A673 (cell line): ENCODE results near the gene ATP10B. TPM values are rescaled to one million over a fixed set of nuclear protein-coding genes. Genes with fewer than 3 reads are reported as not detected.

ENCODE experiments used
- BruUV-seq: library from RNA; stranded (reverse); fragments of 400-500 nt; replicated peaks from 2 replicates; lab custom pipeline; 2021; lab: Mats Ljungman, UMichigan
- CTCF ChIA-PET: fragments of 300-600 bp; sonication (Branson Sonifier 250); formaldehyde crosslinking; loops from one replicate; lab custom pipeline; 2022; ENCODE audit warnings: antibody characterized with exemption; lab: Charles Lee
- POLR2A ChIA-PET: fragments of 300-600 bp; sonication (Branson Sonifier 250); formaldehyde crosslinking; loops from one replicate; lab custom pipeline; 2022; ENCODE audit warnings: antibody characterized with exemption; ENCODE audit not compliant: low non-redundant PET; lab: Charles Lee
- DNase-seq: peaks from one replicate; pipeline ENCODE4 v3.0.0-alpha.2; 2015; ENCODE audit warnings: low spot score
- H3K27ac ChIP-seq: fragments of 200-600 bp; sonication (generic); 2 replicates; pipeline ENCODE4 v1.5.1; 2016; ENCODE audit warnings: mixed run types, low read depth, mild to moderate bottlenecking, mixed read lengths, antibody characterized with exemption, low read length; ENCODE audit not compliant: poor library complexity, severe bottlenecking
- H3K27me3 ChIP-seq: fragments of 200-600 bp; sonication (generic); replicated peaks from 2 replicates; pipeline ENCODE4 v1.6.1; 2017; ENCODE audit warnings: mixed run types, low read depth, mild to moderate bottlenecking, mixed read lengths, antibody characterized with exemption, low read length; ENCODE audit not compliant: insufficient read depth, poor library complexity
- H3K36me3 ChIP-seq: fragments of 200-600 bp; sonication (generic); 2 replicates; pipeline ENCODE4 v1.6.1; 2016; ENCODE audit warnings: mixed run types, mild to moderate bottlenecking, mixed read lengths, antibody characterized with exemption, low read length; ENCODE audit not compliant: insufficient read depth, poor library complexity, severe bottlenecking
- H3K4me1 ChIP-seq: fragments of 200-600 bp; sonication (generic); 2 replicates; pipeline ENCODE4 v1.6.1; 2017; ENCODE audit warnings: mixed run types, mild to moderate bottlenecking, mixed read lengths, antibody characterized with exemption, low read length; ENCODE audit not compliant: insufficient read depth, poor library complexity, severe bottlenecking
- H3K4me3 ChIP-seq: fragments of 200-600 bp; sonication (generic); 2 replicates; pipeline ENCODE4 v1.5.1; 2016; ENCODE audit warnings: low read depth, mixed run types, mild to moderate bottlenecking, mixed read lengths, low read length; ENCODE audit not compliant: poor library complexity, severe bottlenecking
- H3K9me3 ChIP-seq: fragments of 200-600 bp; sonication (generic); 2 replicates; pipeline ENCODE4 v1.6.1; 2016; ENCODE audit warnings: mixed run types, low read depth, mild to moderate bottlenecking, mixed read lengths, antibody characterized with exemption, low read length; ENCODE audit not compliant: poor library complexity, severe bottlenecking
- CTCF ChIP-seq: fragments of 300-800, 200-600 bp; sonication (generic); conservative IDR thresholded peaks from 2 replicates; pipeline ENCODE4 v1.5.1; 2017; ENCODE audit warnings: low read depth, mild to moderate bottlenecking, antibody characterized with exemption, low read length, moderate library complexity, mixed read lengths
- EZH2 ChIP-seq: fragments of 200-600 bp; sonication (generic); IDR thresholded peaks from 2 replicates; pipeline ENCODE4 v1.6.1; 2017; ENCODE audit warnings: borderline replicate concordance, low read depth, mild to moderate bottlenecking, mixed read lengths, antibody characterized with exemption, low read length; ENCODE audit not compliant: poor library complexity, severe bottlenecking
- intact Hi-C: fragments of 100-400 bp; cut with micrococcal nuclease; formaldehyde crosslinking; loops from one replicate; pipeline ENCODE4 v1.10.0; 2022; ENCODE audit not compliant: unreplicated experiment
- total RNA-seq: library from RNA; stranded (reverse); gene quantifications from 2 replicates; pipeline ENCODE4 v1.2.3, GENCODE V29; 2021

ATP10B gene
- total RNA-seq, 1 experiment from 2014 or later: not detected

- ChIA-PET CTCF (no interaction called here), POLR2A (no interaction called here)
- Histone ChIP-seq H3K4me1 (no peaks in the 10 kb centered on the region), H3K36me3 (no peaks in the 10 kb centered on the region), H3K27ac (no peak overlapping the region), H3K9me3 (no peaks in the 10 kb centered on the region), H3K27me3 (peaks cover 19% of the 10 kb centered on the region), H3K4me3 (no peak overlapping the region)
- no TSS peak for BruUV-seq
- intact Hi-C loops: no loop called here
- no peak for TF ChIP-seq CTCF
- no peak for TF ChIP-seq EZH2
- no peak for DNase-seq
These were observed 232.6 kb downstream of the ATP10B start for GRCh38 chr5:160619381-160619780.

GRCh38 chr5:160618286-160618685 lies 233.7 kb downstream of the ATP10B start:
- ChIA-PET POLR2A (no interaction called here), CTCF (no interaction called here)
- DNase-seq: no peak
- Histone ChIP-seq H3K36me3 (no peaks in the 10 kb centered on the region), H3K27ac (no peak overlapping the region), H3K4me1 (no peaks in the 10 kb centered on the region), H3K27me3 (peaks cover 17% of the 10 kb centered on the region), H3K4me3 (no peak overlapping the region), H3K9me3 (no peaks in the 10 kb centered on the region)
- TF ChIP-seq CTCF (no peak), EZH2 (no peak)
- intact Hi-C loops: no loop called here
- no TSS peak for BruUV-seq

GRCh38 chr5:160616712-160617497 lies 235.1 kb downstream of the ATP10B start:
- BruUV-seq: no TSS peak
- intact Hi-C loops: no loop called here
- CTCF ChIA-PET: no interaction called here

More at GRCh38 chr5:160616712-160617497, 235.1 kb downstream of the ATP10B start:
- H3K27ac ChIP-seq: no peak overlapping the region
- no peaks in the 10 kb centered on the region for H3K9me3 ChIP-seq
- no peak for TF ChIP-seq CTCF
- no peak for TF ChIP-seq EZH2
- no peak for DNase-seq
- no peak overlapping the region for H3K4me3 ChIP-seq
- peaks cover 25% of the 10 kb centered on the region for H3K27me3 ChIP-seq
- no peaks in the 10 kb centered on the region for H3K4me1 ChIP-seq
- no peaks in the 10 kb centered on the region for H3K36me3 ChIP-seq
- POLR2A ChIA-PET: no interaction called here
